Skin of body (tissue), 2 donors: ENCODE results near the gene ITIH5. TPM values are rescaled to one million over a fixed set of nuclear protein-coding genes. Genes with fewer than 3 reads are reported as not detected.
"Not testable (repeated sequence)": the region's sequence is repeated elsewhere in the genome, so short reads cannot be mapped to it uniquely, and the experiment has no call there.

Experiments
- DNase-seq: peaks from one replicate; lab custom pipeline; 2025; lab: John Stamatoyannopoulos, UW
- total RNA-seq: library from RNA; depleted of rRNA; stranded (reverse); fragments of >200 nt; gene quantifications from one replicate; pipeline ENCODE4 v1.2.3, GENCODE V29; 2014

Gene ITIH5
- total RNA-seq = 28.4 TPM

GRCh38 chr10:7666253-7667023, at the start of gene ITIH5:
ITIH5 (minus strand) TSS chr10:7666966; CDS start chr10:7666892, 74 bp downstream.
- DNase-seq = no peak

GRCh38 chr10:7715515-7715914, 48.7 kb upstream of the ITIH5 start:
- DNase-seq = no peak

DNA sequence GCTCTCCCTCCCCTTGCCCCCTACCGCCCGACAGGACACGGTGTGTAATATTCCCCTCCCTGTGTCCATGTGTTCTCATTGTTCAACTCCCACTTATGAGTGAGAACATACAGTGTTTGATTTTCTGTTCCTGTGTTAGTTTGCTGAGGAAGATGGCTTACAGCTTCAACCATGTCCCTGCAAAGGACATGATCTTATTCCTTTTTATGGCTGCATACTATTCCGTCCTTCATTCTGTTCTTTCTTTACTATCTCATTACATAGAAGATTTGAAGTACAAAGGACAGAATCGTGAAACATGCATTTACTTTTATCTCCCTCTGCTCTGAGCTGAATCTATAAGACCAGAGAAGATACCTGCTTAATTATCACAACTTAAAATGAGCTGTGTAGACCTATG, 44.3 kb upstream of the ITIH5 start:
- not testable (repeated sequence) for DNase-seq

DNA sequence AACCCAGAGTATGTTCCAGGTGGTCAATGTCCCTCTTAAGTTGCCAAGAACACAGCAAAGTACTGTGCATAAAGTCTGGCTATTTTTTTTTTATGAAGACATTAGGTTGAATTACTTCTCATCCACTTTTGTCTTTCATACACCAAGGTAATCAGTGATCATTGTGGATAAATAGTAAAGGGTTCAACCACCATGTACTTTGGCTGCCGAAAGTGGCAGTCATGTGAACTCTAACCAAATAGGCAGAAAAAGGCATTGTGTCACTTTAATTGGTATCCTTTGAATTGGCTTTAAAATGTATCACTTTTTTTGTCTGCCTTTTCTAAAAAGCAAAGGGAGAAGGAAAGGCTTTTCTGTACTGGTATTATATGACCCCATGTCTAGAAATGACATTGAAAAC, 43.7 kb upstream of the ITIH5 start:
- DNase-seq = no peak

DNA sequence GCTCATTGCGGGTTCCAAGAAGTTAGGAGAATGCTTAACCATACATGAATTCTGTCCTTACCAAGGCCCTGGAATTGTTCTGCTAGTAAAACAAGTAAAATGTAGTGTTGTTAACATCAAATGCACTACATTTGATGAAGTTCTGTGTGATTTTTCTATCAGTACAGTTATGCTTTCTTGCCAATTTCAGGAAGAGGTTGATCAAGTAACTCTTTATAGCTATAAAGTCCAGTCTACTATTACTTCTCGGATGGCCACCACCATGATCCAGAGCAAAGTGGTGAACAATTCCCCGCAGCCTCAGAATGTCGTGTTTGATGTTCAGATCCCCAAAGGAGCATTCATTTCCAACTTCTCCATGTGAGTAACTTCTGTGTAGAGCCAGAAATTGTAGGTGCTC, 42.1 kb upstream of the ITIH5 start:
- DNase-seq = no peak

DNA sequence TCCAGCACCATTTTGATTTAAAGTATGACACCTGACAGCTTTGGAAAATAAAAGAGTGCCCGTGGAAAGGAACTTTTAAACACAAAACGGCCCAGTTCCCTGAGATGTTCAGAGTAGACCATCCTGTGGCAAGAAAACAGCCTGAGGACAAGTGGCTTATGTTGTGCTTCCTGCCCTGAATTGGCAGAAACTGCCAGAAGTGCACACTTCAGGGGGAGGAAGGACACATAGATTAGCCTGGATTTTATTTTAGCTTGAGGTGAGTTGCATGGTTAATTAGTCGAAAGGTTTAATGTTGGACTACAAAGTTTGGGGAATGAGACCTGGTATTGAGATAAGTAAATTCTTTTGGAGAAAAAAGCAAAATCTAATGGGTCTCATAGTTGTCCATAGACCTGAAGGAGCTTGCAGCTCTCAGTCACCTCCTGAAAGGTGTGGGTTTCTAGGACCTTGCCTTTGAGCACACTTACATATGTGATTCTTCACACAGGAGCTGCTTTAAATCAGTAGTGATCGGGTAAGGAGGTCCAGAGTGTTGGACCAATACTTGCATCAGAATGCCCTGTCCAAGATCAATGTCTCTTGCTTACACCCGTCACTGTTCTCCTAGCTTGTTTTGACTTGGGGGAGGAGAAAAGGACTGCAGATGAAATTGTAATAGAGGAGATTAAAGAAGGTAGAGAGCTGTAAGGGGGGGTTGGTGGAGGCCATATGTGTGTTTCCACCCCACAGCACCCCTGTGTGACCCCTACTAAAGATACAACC, 41.3 kb upstream of the ITIH5 start:
- DNase-seq = no peak

DNA sequence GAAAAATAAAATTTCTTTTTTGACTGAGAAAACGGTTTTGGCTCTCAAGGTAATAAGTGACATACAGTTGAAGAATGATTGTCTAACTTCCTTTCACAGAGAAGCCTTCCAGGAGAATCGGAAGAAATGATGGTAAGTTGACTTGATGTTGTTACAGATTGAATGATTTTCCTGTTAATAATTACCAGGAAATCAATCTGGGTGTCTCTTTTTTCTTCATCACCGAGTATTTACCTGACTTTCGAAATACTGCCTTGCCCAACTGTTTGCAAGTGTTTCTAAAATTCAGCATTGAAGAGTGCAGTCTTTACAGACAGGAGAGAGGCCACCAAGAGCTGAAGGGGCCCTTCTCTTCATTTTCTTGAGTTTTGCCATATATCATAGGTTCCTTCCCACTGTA, 40.3 kb upstream of the ITIH5 start:
- no peak for DNase-seq

DNA sequence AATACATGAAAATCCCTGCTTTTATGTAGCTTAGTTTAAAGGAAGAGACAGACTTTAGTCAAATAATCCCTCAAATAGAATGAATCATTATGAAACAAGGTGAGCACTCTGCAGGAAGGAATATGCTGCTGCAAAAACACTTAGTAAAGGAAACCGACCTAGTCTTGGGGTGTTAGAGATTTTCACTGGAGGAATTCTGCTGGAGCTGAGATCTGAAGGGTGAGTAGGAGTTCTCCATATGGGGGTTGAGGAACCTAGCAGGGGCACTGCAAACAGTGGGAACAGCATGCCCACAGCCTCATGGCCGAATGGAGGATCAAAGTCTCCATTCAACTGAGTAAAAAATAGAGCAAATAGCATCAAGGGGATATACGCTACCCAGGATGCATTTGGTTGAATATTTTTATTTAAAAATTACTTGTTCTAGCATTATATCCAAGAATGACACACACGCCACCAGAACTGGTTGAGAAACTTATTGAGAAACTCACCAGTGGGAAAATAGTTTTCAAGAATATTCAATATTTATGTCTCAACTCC, 39.8 kb upstream of the ITIH5 start:
- DNase-seq = no peak

DNA sequence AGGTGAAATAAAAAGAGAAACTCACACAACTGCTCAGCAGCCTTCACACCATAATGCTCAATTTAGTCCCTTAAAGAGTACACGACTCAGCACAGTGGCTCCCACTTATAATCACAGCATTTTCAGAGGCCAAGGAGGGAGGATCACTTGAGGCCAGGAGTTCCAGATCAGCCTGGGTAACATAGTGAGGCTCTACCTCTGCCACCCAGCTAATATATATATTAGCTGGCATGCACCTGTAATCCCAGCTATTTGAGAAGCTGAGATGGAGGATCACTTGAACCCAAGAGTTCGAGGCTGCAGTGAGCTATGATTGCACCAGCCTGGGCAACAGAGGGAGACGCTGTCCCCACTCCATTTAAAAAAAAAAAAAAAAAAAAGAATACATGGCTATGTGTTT, 38.6 kb upstream of the ITIH5 start:
- no peak for DNase-seq

GRCh38 chr10:7704071-7705016, 37.6 kb upstream of the ITIH5 start:
- DNase-seq = no peak

DNA sequence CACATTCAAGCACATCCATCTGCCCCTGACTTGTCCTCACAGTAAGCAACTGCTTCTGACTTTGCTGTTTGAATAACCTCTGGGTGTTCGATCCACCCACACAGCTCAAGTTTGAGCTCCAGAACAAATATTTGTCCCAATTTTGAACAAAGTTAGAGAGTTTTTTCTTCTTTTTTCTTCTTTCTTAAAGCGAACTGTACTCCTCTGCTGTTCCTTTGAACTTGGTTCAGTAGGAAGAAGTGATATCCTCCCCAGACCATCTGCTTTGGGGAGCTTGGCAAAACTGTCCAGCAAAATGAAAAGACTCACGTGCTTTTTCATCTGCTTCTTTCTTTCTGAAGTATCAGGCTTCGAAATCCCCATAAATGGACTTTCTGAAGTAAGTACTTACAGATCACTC, 36.4 kb upstream of the ITIH5 start, which contains the start of gene ITIH2:
TSS of gene ITIH2 (plus strand) at position 177 of the 400 bp plus-strand sequence. CDS start at position 296, 119 bp downstream.
- no peak for DNase-seq

DNA sequence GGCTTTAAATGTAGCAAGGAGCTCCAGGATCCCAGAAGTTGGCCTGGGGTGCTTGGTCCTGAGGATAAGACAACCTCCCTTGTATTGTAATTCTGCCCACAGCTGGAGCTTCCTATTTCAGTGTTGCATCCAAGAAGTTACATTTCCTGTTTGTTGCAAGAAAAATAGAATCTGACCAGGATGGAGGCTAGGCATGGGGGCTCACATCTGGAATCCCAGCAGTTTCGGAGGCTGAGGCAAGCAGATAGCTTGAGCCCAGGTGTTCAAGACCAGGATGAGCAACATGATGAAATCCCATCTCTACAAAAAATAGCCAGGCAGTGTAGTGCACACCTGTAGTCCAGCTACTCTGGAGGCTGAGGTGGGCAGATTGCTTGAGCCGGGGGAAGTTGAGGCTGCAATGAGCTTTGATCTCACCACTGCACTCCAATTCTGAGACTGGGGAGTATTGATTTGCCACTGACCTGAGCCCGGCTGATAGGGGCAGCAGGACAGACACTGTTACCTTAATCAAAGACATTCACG, 35.6 kb upstream of the ITIH5 start:
- no peak for DNase-seq

DNA sequence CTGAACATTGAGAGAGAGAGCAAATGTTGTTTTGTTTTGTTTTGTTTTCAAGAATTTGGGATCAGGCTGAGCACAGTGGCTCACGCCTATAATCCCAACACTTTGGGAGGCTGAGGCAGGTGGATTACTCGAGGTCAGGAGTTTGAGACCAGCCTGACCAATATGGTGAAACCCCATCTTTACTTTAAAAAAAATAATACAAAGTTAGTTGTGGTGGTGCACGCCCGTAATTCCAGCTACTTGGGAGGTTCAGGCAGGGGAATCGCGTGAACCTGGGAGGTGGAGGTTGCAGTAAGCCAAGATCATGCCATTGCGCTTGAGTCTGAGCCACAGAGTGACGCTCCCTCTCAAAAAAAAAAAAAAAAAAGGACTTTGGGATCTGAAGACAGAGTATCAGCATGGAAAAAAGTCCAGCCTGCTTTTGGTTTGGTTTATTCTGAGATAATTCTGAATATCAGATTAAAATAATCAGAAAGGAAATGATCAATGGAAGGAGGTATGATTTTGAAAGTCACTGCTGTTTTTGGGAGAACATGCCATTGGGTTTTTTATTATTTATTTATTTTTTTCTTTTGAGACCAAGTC, 34.5 kb upstream of the ITIH5 start:
- no peak for DNase-seq

- DNase-seq = no peak
These were observed 33.9 kb upstream of the ITIH5 start for GRCh38 chr10:7700577-7701125.

DNA sequence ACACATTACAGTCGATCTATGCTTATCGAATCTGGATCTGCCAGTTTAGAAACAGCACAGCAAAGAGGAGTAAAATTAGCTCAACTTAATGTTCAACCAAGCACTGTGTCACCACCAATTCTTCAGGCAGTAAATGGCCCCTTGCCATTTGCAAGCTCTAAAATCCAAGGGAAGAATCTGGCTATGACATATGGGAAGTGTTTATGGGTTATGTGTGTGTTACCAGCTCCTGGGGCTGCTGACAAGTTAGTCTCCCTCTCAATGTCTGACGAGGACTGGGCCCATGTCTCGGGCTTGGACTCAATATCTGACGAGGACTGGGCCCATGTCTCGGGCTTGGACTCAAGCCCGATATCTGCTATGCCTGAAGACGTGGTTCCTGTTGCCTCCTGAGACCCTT, 30.7 kb upstream of the ITIH5 start:
- no peak for DNase-seq

DNA sequence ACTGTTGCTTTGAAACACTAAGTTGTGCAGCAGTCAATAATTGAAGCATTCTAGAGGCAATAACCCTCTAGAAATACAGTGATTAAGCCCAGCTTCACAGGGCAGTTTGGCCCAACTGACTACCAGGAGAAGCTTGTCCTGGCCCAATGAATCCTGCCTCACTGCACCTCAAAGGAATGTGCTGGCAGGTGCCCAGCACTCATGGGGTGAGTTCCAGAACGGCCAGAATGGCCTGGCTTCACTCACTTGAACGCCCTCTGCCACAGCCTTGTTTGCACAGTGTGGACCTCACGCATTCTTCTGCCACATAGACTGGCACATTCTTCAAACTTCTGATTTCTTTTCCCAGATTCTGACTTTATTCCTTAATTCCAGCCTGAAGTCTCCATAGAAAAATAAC, 29.8 kb upstream of the ITIH5 start:
- no peak for DNase-seq

GRCh38 chr10:7693194-7693593, 26.4 kb upstream of the ITIH5 start:
- not testable (repeated sequence) for DNase-seq

- not testable (repeated sequence) for DNase-seq
These were observed 25.6 kb upstream of the ITIH5 start for GRCh38 chr10:7692368-7692767.

DNA sequence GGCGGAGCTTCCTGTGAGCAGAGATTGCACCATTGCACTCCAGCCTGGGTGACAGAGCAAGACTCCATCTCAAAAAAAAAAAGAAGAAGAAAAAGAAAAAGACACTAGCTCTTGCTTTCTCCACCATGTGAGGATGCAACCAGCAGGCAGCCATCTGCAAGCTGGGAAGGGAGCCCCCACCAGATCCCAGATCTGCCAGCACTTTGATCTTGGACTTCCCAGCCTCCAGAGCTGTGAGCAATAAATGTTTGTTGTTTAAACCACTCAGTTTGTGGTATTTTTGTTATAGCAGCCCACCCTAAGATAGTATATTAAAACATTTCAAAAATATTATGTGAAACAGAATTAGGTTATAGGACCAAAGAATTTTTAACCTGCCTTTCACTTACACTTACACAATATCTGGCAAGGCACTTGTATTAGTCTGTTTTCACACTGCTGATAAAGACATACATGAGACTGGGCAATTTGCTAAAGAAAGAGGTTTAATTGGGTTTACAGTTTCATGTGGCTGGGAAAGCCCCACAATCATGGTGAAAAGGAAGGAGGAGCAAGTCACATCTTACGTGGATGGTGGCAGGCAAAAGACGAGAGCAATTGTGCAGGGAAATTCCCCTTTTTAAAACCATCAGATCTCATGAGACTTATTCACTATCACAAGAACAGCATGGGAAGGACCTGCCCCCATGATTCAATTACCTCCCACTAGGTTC, 24.3 kb upstream of the ITIH5 start:
- DNase-seq = not testable (repeated sequence)

DNA sequence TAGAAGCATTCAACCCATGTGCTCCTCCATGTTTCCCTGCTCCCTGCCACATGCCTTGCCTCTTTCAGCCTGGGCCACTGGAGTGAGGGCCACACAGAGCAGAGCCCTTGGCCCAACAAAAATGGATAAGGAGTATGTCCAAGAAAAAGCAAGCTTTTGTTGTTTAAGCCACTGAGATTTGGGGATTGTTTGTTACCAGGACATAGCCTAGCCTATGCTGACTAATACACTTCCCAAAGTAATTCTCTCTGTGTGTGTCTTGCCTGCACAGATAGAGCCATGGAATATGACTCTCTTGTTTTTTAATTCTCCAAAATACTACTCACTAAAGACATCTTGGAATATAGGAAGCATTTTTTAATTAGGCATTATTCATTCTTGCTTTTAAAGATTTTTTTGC, 22.8 kb upstream of the ITIH5 start:
- DNase-seq = no peak
